Activated naive CD8-positive, alpha-beta T cell treated with anti-CD3 and anti-CD28 coated beads for 36 hours (primary cell): ENCODE measurements around the gene ARHGAP8. TPM values are rescaled to one million over a fixed set of nuclear protein-coding genes. Genes with fewer than 3 reads are reported as not detected.
"Not testable (repeated sequence)": the region's sequence is repeated elsewhere in the genome, so short reads cannot be mapped to it uniquely, and the experiment has no call there.

Experiments
- DNase-seq: peaks from one replicate; pipeline ENCODE4 v3.0.0; 2021
- H3K27ac Mint-ChIP-seq: one replicate; pipeline ENCODE4 v1.8.0; 2022; ENCODE audit warnings: mild to moderate bottlenecking, moderate library complexity, mixed read lengths
- H3K27me3 Mint-ChIP-seq: one replicate; pipeline ENCODE4 v1.8.0; 2022; ENCODE audit warnings: mild to moderate bottlenecking, mixed read lengths
- H3K36me3 Mint-ChIP-seq: one replicate; pipeline ENCODE4 v1.8.0; 2021; ENCODE audit warnings: mild to moderate bottlenecking, mixed read lengths
- H3K4me1 Mint-ChIP-seq: one replicate; pipeline ENCODE4 v1.8.0; 2021; ENCODE audit warnings: mixed read lengths
- H3K4me3 Mint-ChIP-seq: one replicate; pipeline ENCODE4 v1.8.0; 2022; ENCODE audit warnings: mild to moderate bottlenecking, moderate library complexity, mixed read lengths
- H3K9me3 Mint-ChIP-seq: one replicate; pipeline ENCODE4 v1.8.0; 2022; ENCODE audit warnings: mixed read lengths
- total RNA-seq, 2 experiments: library from RNA; stranded (reverse); gene quantifications; one replicate each; pipeline ENCODE4 v1.2.3, GENCODE V29; 2021

Gene ARHGAP8
- total RNA-seq, 2 experiments from 2014 or later, result 3.2 TPM

DNA sequence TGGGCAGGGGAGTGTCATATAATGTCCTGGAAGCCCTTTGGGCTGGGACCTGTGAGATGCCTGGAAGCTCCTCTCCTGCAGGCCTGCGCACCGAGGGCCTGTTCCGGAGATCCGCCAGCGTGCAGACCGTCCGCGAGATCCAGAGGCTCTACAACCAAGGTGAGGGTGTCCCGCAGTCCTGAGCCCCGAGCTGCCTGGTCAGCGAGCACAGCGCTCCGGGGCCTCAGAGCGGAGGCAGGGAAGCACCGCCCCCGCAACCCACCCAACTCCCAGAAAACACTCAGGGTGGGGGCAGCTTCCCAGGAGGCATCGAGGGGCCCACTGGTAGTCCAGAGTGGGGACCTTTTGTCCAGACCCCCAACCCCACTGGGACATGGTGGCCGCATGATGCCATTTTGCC lies 95.5 kb downstream of the ARHGAP8 start:
- H3K9me3 Mint-ChIP-seq, result peaks cover 10% of the 10 kb centered on the region
- no peak overlapping the region for H3K4me3 Mint-ChIP-seq
- H3K27ac Mint-ChIP-seq, result no peak overlapping the region
- peaks cover 1% of the 10 kb centered on the region for H3K36me3 Mint-ChIP-seq
- H3K4me1 Mint-ChIP-seq, result no peaks in the 10 kb centered on the region
- no peak for DNase-seq
- H3K27me3 Mint-ChIP-seq, result no peaks in the 10 kb centered on the region

DNA sequence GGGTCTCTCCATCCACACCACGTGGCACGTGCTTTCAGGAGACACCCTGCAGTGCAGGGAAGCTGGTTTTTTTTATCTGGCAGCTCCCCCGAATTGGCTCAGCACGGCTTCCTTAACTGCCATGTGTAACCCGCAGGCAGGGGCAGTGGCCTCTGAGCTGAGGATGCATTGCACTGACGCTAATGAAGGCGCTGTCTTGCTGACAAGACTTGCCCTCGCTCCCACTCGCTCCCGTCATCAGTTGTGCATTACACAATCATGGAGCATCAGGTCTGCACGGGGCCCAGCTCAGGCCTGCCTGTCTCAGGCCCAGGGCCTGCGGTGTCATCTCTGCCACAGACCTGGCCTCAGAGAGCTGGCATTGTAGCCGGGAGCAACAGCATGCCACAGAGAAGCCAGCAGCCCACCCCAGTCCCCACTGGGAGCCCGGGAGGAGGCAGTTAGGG lies 95.9 kb downstream of the ARHGAP8 start:
- no peak for DNase-seq
- Mint-ChIP-seq H3K4me1 (no peaks in the 10 kb centered on the region), H3K9me3 (peaks cover 10% of the 10 kb centered on the region), H3K27me3 (no peaks in the 10 kb centered on the region), H3K4me3 (no peak overlapping the region), H3K36me3 (peaks cover 1% of the 10 kb centered on the region), H3K27ac (no peak overlapping the region)

DNA sequence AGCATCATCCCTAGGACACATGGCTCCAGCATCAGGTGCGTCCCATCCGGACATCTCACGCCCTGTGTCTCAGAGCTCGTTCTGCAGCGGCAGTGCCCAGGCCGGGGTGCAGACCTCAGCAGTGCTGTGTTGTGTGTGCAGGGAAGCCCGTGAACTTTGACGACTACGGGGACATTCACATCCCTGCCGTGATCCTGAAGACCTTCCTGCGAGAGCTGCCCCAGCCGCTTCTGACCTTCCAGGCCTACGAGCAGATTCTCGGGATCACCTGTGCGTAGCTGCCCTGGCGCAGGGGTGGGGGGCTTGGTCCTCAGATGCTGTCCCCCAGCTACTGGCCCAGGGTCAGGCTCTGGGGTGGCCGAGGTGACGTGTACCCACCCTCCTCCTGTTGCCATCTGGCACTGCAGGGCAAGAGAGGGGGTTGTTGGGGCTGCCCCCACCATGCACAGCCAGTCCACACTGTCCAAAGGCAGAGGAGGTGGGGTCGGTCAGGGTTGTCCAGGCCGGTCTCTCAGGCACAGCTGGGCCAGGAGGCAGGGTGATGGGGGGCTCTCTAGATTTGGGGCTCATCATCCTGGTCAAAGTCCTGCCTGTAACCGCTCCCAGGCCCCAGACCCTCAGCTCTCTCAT lies 96.5 kb downstream of the ARHGAP8 start:
- no peaks in the 10 kb centered on the region for H3K27me3 Mint-ChIP-seq
- peaks cover 1% of the 10 kb centered on the region for H3K36me3 Mint-ChIP-seq
- peaks cover 9% of the 10 kb centered on the region for H3K9me3 Mint-ChIP-seq
- H3K4me1 Mint-ChIP-seq, result no peaks in the 10 kb centered on the region
- H3K4me3 Mint-ChIP-seq, result no peak overlapping the region
- no peak for DNase-seq
- no peak overlapping the region for H3K27ac Mint-ChIP-seq

DNA sequence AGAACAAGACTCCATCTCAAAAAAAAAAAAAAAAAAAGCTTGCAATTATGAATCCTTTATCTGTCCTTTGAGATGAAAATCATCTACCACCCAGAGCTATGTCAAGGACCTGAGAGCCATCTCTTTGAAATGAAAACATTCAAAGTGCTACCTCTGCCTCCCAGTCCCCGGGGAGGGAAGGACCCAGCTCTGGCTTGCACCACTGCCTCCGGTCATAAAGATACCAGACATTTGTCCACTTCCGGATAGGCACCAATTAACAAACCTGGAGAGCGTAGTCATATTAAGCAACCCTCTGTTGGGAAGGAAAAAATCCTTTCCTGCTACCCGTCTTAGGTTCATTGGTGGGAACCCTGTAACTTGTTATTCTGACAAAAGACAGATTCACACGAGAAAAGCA lies 98.6 kb downstream of the ARHGAP8 start:
- no peaks in the 10 kb centered on the region for H3K36me3 Mint-ChIP-seq
- no peaks in the 10 kb centered on the region for H3K4me1 Mint-ChIP-seq
- no peaks in the 10 kb centered on the region for H3K9me3 Mint-ChIP-seq
- H3K4me3 Mint-ChIP-seq, result no peak overlapping the region
- no peak overlapping the region for H3K27ac Mint-ChIP-seq
- DNase-seq, result no peak
- H3K27me3 Mint-ChIP-seq, result no peaks in the 10 kb centered on the region

DNA sequence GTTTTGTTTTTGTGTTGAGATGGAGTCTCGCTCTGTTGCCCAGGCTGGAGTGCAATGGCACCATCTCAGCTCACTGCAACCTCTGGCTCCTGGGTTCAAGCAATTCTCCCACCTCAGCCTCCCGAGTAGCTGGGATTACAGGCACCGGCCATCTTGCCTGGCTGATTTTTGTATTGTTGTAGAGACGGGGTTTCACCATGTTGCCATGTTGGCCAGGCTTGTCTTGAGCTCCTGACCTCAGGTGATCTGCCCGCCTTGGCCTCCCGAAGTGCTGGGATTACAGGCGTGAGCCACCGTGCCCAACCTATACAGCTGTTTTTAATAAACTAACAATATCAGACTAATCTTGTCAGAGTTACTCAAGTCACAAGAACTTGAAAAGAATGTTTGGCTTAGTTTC lies 102.3 kb downstream of the ARHGAP8 start:
- H3K9me3 Mint-ChIP-seq, H3K36me3 Mint-ChIP-seq, H3K27me3 Mint-ChIP-seq, H3K4me3 Mint-ChIP-seq, H3K27ac Mint-ChIP-seq, DNase-seq, H3K4me1 Mint-ChIP-seq: not testable (repeated sequence)

DNA sequence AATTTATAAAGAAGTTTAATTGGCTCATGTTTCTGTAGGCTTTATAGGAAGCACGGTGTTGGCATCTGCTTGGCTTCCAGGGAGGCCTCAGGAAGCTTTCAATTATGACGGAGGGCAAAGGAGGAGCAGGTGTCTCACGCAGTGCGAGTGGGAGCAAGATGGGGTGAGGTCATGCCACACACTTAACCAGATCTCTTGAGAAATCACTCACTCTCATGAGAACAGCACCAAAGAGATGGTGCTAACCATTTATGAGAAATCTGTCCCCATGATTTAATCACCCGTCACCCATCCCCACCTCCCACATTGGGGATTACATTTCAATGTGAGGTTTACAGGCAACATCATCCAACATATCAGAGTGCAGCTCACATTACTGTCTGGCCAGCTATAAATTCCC lies 103.5 kb downstream of the ARHGAP8 start:
- no peaks in the 10 kb centered on the region for H3K4me1 Mint-ChIP-seq
- H3K9me3 Mint-ChIP-seq, result no peaks in the 10 kb centered on the region
- no peak overlapping the region for H3K27ac Mint-ChIP-seq
- H3K4me3 Mint-ChIP-seq, result no peak overlapping the region
- H3K27me3 Mint-ChIP-seq, result no peaks in the 10 kb centered on the region
- H3K36me3 Mint-ChIP-seq, result no peaks in the 10 kb centered on the region
- DNase-seq, result no peak

DNA sequence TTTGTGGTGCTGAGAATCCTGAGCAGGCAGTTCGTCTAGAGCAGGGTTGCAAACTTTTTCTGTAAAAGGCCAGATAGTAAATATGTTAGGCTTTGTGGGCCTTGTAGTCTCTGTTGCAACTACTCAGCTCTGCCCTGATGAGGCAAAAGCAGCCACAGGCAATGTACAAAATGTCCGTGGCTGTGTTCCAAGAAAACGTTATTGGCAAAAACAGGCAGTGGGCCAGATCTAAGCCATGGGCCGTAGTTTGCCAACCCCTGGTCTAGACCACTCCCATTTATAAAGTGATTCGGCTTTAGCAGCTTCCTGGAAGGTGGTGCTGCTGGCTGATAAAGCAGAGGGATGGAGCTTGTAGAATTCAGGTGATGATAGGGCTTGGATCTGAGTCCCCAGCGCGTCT lies 106.4 kb downstream of the ARHGAP8 start:
- DNase-seq, H3K36me3 Mint-ChIP-seq, H3K27ac Mint-ChIP-seq, H3K27me3 Mint-ChIP-seq, H3K4me1 Mint-ChIP-seq, H3K9me3 Mint-ChIP-seq, H3K4me3 Mint-ChIP-seq: not testable (repeated sequence)

DNA sequence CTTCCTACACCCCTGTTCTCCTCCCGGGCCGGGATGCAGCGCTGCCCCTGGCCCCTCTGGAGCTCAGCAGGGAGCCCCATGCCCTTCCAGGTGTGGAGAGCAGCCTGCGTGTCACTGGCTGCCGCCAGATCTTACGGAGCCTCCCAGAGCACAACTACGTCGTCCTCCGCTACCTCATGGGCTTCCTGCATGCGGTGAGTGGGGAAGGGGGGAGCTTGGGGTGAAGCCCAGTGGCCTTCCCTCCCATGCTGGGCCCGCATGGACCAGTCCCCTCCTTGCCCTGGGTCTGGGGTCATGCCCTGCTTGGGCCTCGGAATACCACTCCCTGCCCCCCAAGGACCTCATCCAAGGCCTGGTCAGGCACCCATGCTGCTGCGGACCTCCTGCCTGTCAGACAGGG lies 107.3 kb downstream of the ARHGAP8 start:
- H3K9me3 Mint-ChIP-seq, result no peaks in the 10 kb centered on the region
- no peak overlapping the region for H3K4me3 Mint-ChIP-seq
- H3K27me3 Mint-ChIP-seq, result no peaks in the 10 kb centered on the region
- no peak for DNase-seq
- H3K27ac Mint-ChIP-seq, result no peak overlapping the region
- no peaks in the 10 kb centered on the region for H3K36me3 Mint-ChIP-seq
- H3K4me1 Mint-ChIP-seq, result no peaks in the 10 kb centered on the region

DNA sequence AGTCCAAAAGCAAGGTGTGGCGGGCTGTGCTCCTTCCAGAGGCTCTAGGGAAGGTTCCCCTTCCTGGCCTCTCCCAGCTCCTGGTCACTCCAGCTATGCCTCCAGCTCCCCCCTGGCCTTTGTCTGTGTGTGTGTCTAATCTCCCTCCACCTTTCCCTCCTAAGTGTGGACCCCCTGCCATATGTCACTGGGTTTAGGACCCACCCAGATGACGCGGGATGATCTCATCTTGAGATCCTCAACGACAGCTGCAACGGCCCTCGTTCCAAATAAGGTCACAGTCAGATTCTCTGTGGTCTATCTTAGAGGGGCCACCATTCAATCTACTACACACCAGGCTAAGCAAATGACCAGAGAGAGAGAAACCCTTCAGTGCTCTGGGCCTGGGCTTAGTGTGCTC lies 107.9 kb downstream of the ARHGAP8 start:
- Mint-ChIP-seq H3K4me1 (no peaks in the 10 kb centered on the region), H3K9me3 (no peaks in the 10 kb centered on the region), H3K36me3 (no peaks in the 10 kb centered on the region), H3K4me3 (no peak overlapping the region), H3K27ac (no peak overlapping the region), H3K27me3 (no peaks in the 10 kb centered on the region)
- DNase-seq, result no peak

DNA sequence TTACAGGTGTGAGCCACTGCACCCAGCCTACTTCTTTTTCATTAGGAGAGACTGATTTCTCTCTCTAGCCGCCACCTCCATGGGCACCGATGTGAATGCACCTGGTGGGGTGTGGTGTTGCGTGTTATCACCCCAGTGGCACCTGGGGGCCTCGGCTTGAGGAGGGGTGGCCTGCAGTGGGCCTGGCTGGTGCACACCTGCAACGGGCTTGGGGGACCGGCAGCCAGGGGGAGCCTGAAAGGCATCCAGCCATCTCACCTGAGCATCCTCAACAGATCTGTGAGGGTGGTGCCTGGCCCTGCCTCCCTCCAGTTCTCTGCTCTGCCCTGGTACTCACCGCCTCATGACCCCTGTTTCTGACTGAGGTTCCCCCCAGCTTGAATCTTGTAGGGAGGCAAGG lies 108.9 kb downstream of the ARHGAP8 start:
- Mint-ChIP-seq H3K27me3 (no peaks in the 10 kb centered on the region), H3K9me3 (no peaks in the 10 kb centered on the region), H3K36me3 (no peaks in the 10 kb centered on the region), H3K4me3 (no peak overlapping the region), H3K27ac (no peak overlapping the region), H3K4me1 (no peaks in the 10 kb centered on the region)
- no peak for DNase-seq

DNA sequence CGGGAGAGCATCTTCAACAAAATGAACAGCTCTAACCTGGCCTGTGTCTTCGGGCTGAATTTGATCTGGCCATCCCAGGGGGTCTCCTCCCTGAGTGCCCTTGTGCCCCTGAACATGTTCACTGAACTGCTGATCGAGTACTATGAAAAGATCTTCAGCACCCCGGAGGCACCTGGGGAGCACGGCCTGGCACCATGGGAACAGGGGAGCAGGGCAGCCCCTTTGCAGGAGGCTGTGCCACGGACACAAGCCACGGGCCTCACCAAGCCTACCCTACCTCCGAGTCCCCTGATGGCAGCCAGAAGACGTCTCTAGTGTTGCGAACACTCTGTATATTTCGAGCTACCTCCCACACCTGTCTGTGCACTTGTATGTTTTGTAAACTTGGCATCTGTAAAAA lies 109.9 kb downstream of the ARHGAP8 start:
- Mint-ChIP-seq H3K27me3 (peaks cover 2% of the 10 kb centered on the region), H3K4me3 (no peak overlapping the region), H3K36me3 (no peaks in the 10 kb centered on the region), H3K4me1 (no peaks in the 10 kb centered on the region), H3K27ac (no peak overlapping the region), H3K9me3 (no peaks in the 10 kb centered on the region)
- DNase-seq, result no peak

DNA sequence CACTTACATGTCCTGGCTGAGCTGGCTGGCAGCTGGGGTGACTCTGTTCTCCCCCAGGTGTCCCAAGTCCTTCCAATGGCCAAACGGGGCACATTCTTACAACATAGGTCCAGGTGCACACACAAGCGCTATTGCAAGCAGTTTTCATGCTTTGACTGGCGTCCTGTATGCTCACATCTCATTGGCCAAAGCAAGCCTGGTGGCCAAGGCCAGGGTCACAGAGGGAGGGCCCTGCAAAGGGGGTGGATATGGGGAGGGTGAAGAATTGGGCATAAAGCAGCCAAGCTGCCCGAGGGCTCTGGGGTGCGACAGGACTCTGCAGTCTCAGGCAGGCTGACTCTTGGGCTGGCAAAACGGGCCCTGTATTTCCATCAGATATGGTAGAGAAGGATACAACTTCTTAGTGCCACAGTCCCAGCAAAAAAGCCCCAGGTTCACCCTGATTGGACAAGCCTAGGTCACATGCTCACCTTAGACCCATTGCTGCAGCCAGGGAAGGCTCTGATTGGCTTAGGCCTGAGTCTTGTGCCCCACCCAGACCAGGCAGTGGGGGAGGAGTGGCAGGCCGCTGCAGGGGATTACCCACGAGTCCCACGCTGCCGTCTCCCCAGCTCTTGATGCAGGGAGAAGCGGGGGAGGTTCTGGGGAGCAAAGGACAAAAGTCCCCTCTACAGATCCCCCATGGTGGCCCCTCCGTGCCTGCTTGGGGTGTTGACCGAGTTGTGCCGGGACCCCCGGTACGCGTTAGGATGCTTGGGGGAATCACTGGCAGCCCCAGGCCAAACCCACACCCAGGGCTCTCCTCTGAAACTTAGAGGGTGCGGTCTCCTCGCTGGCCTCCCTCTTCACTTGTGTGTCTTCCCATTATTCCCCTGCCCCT lies 110.8 kb downstream of the ARHGAP8 start:
- Mint-ChIP-seq H3K27me3 (peaks cover 4% of the 10 kb centered on the region), H3K36me3 (no peaks in the 10 kb centered on the region), H3K9me3 (no peaks in the 10 kb centered on the region), H3K4me1 (no peaks in the 10 kb centered on the region), H3K27ac (no peak overlapping the region), H3K4me3 (no peak overlapping the region)
- no peak for DNase-seq

DNA sequence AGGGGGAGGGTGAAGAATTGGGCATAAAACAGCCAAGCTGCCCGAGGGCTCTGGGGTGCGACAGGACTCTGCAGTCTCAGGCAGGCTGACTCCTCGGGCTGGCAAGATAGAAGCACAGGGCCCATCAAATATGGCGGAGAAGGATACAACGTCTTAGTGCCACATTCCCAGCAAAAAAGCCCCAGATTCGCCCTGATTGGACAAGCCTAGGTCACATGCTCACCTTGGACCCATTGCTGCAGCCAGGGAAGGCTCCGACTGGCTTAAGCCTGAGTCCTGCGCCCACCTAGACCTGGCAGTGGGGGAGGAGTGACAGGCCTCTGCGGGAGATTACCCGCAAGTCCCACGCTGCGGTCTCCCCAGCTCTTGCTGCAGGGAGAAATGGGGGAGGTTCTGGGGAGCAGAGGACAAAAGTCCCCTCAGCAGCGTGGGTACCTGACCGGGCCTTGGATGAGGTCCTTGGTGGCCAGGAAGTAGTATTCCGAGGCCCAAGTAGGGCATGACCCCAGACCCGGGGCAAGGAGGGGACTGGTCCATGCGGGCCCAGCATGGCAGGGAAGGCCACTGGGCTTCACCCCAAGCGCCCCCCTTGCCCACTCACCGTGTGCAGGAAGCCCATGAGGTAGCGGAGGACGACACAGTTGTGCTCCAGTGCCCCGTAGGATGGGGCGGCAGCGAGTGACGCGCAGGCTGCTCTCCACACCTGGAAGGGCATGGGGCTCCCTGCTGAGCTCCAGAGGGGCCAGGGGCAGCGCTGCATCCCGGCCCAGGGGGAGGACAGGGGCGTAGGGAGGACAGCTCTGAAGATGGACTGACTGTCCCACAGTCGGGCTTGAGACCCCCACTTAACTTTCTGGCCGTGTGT lies 113.0 kb downstream of the ARHGAP8 start:
- Mint-ChIP-seq H3K36me3 (no peaks in the 10 kb centered on the region), H3K27me3 (peaks cover 6% of the 10 kb centered on the region), H3K4me1 (no peaks in the 10 kb centered on the region), H3K9me3 (no peaks in the 10 kb centered on the region), H3K27ac (no peak overlapping the region), H3K4me3 (no peak overlapping the region)
- DNase-seq, result no peak

DNA sequence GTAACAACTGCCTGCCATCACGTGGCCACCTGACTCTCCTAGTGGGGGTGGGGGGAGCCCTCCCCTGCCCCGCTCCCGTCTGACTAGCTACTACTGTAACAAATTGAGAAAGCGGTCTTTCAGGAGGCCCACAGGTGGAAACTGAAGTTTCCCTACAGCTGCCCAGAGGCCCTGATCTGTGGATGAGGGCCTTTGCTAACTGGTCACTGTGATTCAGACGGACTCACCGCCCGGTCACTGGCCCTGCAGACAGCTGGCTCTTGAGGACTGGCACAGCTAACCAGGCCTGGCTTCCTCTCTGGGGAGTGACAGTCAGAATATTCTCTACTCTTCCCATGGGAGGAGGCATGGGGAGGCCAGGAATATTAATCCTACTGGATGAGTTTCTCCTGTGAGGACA lies 116.8 kb downstream of the ARHGAP8 start:
- H3K4me3 Mint-ChIP-seq, result no peak overlapping the region
- no peak for DNase-seq
- no peaks in the 10 kb centered on the region for H3K4me1 Mint-ChIP-seq
- H3K27ac Mint-ChIP-seq, result no peak overlapping the region
- peaks cover 8% of the 10 kb centered on the region for H3K9me3 Mint-ChIP-seq
- H3K36me3 Mint-ChIP-seq, result no peaks in the 10 kb centered on the region
- H3K27me3 Mint-ChIP-seq, result peaks cover 12% of the 10 kb centered on the region

DNA sequence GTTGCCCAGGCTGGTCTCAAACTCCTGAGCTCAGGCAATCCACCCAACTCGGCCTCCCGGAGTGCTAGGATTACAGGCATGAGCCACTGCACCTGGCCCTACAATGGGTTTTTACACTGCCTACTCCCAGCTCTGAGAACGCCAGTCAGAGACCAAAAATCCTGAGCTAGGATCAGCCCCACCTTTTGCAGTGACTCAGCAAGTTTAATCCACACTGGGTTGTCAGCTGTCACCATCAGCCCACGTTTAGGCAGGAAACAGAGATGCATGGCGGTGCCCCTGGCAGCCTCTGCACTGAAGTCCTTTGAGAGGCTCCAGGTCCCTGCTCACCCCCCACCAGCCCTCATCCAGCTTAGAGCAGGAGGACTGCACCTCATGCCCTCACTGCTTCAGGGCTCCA lies 117.6 kb downstream of the ARHGAP8 start:
- Mint-ChIP-seq H3K27me3 (peaks cover 12% of the 10 kb centered on the region), H3K27ac (no peak overlapping the region)

More for the DNA sequence above, 117.6 kb downstream of the ARHGAP8 start:
- H3K4me1 Mint-ChIP-seq, result no peaks in the 10 kb centered on the region
- no peak overlapping the region for H3K4me3 Mint-ChIP-seq
- no peak for DNase-seq
- no peaks in the 10 kb centered on the region for H3K36me3 Mint-ChIP-seq
- H3K9me3 Mint-ChIP-seq, result peaks cover 8% of the 10 kb centered on the region
